Liver (tissue), 9 donors: ENCODE measurements around the gene NOTCH1. TPM values are rescaled to one million over a fixed set of nuclear protein-coding genes. Genes with fewer than 3 reads are reported as not detected.

Source experiments
- DNase-seq: peaks from one replicate; pipeline ENCODE4 v3.0.0-alpha.2; 2017; ENCODE audit warnings: low spot score
- H3K27ac ChIP-seq, 2 donors: one replicate each; pipeline ENCODE4 v1.7.0; 2013; ENCODE audit warnings: inconsistent platforms in 2 of 2, low read length in 2 of 2, control low read depth in 1 of 2, low read depth in 1 of 2, mild to moderate bottlenecking in 1 of 2
- H3K27me3 ChIP-seq, 4 donors: one replicate each; pipeline versions ENCODE4 v1.6.1 to v1.7.0; 2013; ENCODE audit warnings: low read length in 3 of 4, inconsistent platforms in 1 of 4, mild to moderate bottlenecking in 1 of 4, moderate library complexity in 1 of 4; ENCODE audit not compliant: control insufficient read depth in 4 of 4, insufficient read depth in 4 of 4
- H3K36me3 ChIP-seq, 4 donors: one replicate each; pipeline versions ENCODE4 v1.6.1 to v1.7.0; 2013; ENCODE audit warnings: low read length in 3 of 4, mild to moderate bottlenecking in 3 of 4, low read depth in 1 of 4, moderate library complexity in 1 of 4; ENCODE audit not compliant: control insufficient read depth in 4 of 4, insufficient read depth in 3 of 4
- H3K4me1 ChIP-seq, 4 donors: one replicate each; pipeline versions ENCODE4 v1.6.1 to v1.7.0; 2013; ENCODE audit warnings: low read length in 3 of 4, mild to moderate bottlenecking in 3 of 4, moderate library complexity in 1 of 4; ENCODE audit not compliant: control insufficient read depth in 4 of 4, insufficient read depth in 4 of 4
- H3K4me3 ChIP-seq, 3 donors: one replicate each; pipeline versions ENCODE4 v1.6.1 to v1.7.0; 2013; ENCODE audit warnings: low read length in 3 of 3, control low read depth in 1 of 3, low read depth in 1 of 3, mild to moderate bottlenecking in 1 of 3
- H3K9ac ChIP-seq, 2 donors: one replicate each; pipeline ENCODE4 v1.7.0; 2013; ENCODE audit warnings: low read length in 2 of 2, mild to moderate bottlenecking in 2 of 2, moderate library complexity in 2 of 2, control low read depth in 1 of 2, low read depth in 1 of 2
- H3K9me3 ChIP-seq, 4 donors: one replicate each; pipeline versions ENCODE4 v1.6.1 to v1.7.0; 2013; ENCODE audit warnings: low read length in 3 of 4; ENCODE audit not compliant: control insufficient read depth in 4 of 4
- EGR1 ChIP-seq, 2 donors: IDR thresholded peaks; 2 replicates each; pipeline ENCODE4 v1.6.1; 2016 to 2018; ENCODE audit warnings: antibody characterized with exemption in 2 of 2, low read depth in 2 of 2
- FOXA1 ChIP-seq: IDR thresholded peaks from 2 replicates; pipeline ENCODE4 v1.6.1; 2016; ENCODE audit warnings: antibody characterized with exemption
- FOXA2 ChIP-seq: IDR thresholded peaks from 2 replicates; pipeline ENCODE4 v1.6.1; 2016; ENCODE audit warnings: antibody characterized with exemption
- GABPA ChIP-seq, 2 donors: IDR thresholded peaks in 1 of 2; conservative IDR thresholded peaks in 1 of 2; 2 replicates each; pipeline ENCODE4 v1.6.1; 2016; ENCODE audit warnings: antibody characterized with exemption in 2 of 2, mild to moderate bottlenecking in 1 of 2, moderate library complexity in 1 of 2
- HNF4A ChIP-seq, 2 donors: conservative IDR thresholded peaks; 2 replicates each; pipeline ENCODE4 v1.6.1; 2016; ENCODE audit warnings: antibody characterized with exemption in 2 of 2, mild to moderate bottlenecking in 2 of 2
- HNF4G ChIP-seq: IDR thresholded peaks from 2 replicates; pipeline ENCODE4 v1.6.1; 2016; ENCODE audit warnings: antibody characterized with exemption
- JUND ChIP-seq, 2 donors: IDR thresholded peaks; 2 replicates each; pipeline ENCODE4 v1.6.1; 2016; ENCODE audit warnings: antibody characterized with exemption in 2 of 2
- NR2F2 ChIP-seq: IDR thresholded peaks from 2 replicates; pipeline ENCODE4 v1.6.1; 2016; ENCODE audit warnings: antibody characterized with exemption
- RAD21 ChIP-seq, 2 donors: IDR thresholded peaks; 2 replicates each; pipeline ENCODE4 v1.6.1; 2016; ENCODE audit warnings: antibody characterized with exemption in 2 of 2, mild to moderate bottlenecking in 2 of 2
- RXRA ChIP-seq, 2 donors: IDR thresholded peaks; 2 replicates each; pipeline ENCODE4 v1.6.1; 2017 to 2018; ENCODE audit warnings: antibody characterized with exemption in 2 of 2, mild to moderate bottlenecking in 1 of 2
- SP1 ChIP-seq: IDR thresholded peaks from 2 replicates; pipeline ENCODE4 v1.6.1; 2018; ENCODE audit warnings: antibody characterized with exemption, mild to moderate bottlenecking
- TAF1 ChIP-seq: conservative IDR thresholded peaks from 2 replicates; pipeline ENCODE4 v1.6.1; 2016; ENCODE audit warnings: antibody characterized with exemption, mild to moderate bottlenecking
- YY1 ChIP-seq: IDR thresholded peaks from 2 replicates; pipeline ENCODE4 v1.6.1; 2016; ENCODE audit warnings: antibody characterized with exemption, mild to moderate bottlenecking
- WGBS: extraction: QIAGEN DNeasy Blood & Tissue Kit; methylation state at CpG from one replicate; pipeline ENCODE4 v1.1.7; 2013; 5-methylcytosine and 5-hydroxymethylcytosine counted together
- polyA plus RNA-seq, 2 donors: library from polyadenylated mRNA; stranded (reverse) in 1 of 2; unstranded in 1 of 2; fragments of 200-250 nt in 1 of 2; fragments of >200 nt in 1 of 2; fragmentation: Nextera tagmentation in 1 of 2; extraction: Ambion mirVana in 1 of 2; gene quantifications; one replicate each; pipeline versions ENCODE4 v1.2.1 to v1.2.3, GENCODE V29; 2013 to 2015
- total RNA-seq, 2 donors: library from RNA; depleted of rRNA; stranded (reverse); fragments of >200 nt; gene quantifications; one replicate each; pipeline ENCODE4 v1.2.3, GENCODE V29; 2014
- TF ChIP-seq, protein P1 (sequence below): fragments of 150-350 bp; IDR thresholded peaks from 2 replicates; pipeline ENCODE4 v1.5.1; 2017; ENCODE audit warnings: improper control_type of control experiment, low read depth, low read length; ENCODE audit not compliant: missing input control
- TF ChIP-seq, protein P2 (sequence below): IDR thresholded peaks from 2 replicates; pipeline ENCODE4 v1.6.1; 2016; ENCODE audit warnings: antibody characterized with exemption
- TF ChIP-seq, protein P3 (sequence below): IDR thresholded peaks from 2 replicates; pipeline ENCODE4 v1.6.1; 2016; ENCODE audit warnings: antibody characterized with exemption, mild to moderate bottlenecking
- TF ChIP-seq, protein P4 (sequence below): IDR thresholded peaks from 2 replicates; pipeline ENCODE4 v1.6.1; 2016; ENCODE audit warnings: antibody characterized with exemption
- TF ChIP-seq, protein P5 (sequence below): IDR thresholded peaks from 2 replicates; pipeline ENCODE4 v1.6.1; 2016; ENCODE audit warnings: antibody characterized with exemption
- donor health status: healthy.
- donor health status: healthy.
- donor health status: healthy.
- donor health status: healthy.
- donor health status: healthy.

Gene NOTCH1
- total and polyA plus RNA-seq, 4 donors = 2.4 to 22.3 (median 8.5) TPM

DNA sequence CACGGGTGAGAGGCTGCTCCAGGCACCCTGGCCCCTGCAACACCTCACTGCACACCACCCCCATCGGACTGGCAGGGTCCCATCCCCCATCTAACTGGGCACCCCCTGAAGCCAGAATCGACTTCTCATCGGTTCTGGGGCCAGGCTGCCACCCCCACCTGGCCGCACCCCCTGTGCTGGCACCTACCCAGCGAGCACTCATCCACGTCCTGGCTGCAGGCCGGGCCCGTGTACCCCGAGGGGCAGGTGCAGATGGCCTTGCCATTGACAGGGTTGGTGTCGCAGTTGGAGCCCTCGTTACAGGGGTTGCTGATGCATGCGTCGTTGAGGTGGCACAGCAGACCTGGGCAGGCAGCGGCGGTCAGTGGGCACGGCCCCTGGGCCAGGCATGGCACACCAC, 27.9 kb downstream of the NOTCH1 start (continued):
- TF ChIP-seq, protein P1, sequence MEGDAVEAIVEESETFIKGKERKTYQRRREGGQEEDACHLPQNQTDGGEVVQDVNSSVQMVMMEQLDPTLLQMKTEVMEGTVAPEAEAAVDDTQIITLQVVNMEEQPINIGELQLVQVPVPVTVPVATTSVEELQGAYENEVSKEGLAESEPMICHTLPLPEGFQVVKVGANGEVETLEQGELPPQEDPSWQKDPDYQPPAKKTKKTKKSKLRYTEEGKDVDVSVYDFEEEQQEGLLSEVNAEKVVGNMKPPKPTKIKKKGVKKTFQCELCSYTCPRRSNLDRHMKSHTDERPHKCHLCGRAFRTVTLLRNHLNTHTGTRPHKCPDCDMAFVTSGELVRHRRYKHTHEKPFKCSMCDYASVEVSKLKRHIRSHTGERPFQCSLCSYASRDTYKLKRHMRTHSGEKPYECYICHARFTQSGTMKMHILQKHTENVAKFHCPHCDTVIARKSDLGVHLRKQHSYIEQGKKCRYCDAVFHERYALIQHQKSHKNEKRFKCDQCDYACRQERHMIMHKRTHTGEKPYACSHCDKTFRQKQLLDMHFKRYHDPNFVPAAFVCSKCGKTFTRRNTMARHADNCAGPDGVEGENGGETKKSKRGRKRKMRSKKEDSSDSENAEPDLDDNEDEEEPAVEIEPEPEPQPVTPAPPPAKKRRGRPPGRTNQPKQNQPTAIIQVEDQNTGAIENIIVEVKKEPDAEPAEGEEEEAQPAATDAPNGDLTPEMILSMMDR = no peak
- TF ChIP-seq, protein P2, sequence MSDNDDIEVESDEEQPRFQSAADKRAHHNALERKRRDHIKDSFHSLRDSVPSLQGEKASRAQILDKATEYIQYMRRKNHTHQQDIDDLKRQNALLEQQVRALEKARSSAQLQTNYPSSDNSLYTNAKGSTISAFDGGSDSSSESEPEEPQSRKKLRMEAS = no peak
- TF ChIP-seq SP1 (no peak), HNF4G (no peak), FOXA2 (no peak), TAF1 (no peak), RAD21 (IDR thresholded peaks at IDR 0.05) (no peak), FOXA1 (no peak), NR2F2 (no peak)
- TF ChIP-seq, protein P3, sequence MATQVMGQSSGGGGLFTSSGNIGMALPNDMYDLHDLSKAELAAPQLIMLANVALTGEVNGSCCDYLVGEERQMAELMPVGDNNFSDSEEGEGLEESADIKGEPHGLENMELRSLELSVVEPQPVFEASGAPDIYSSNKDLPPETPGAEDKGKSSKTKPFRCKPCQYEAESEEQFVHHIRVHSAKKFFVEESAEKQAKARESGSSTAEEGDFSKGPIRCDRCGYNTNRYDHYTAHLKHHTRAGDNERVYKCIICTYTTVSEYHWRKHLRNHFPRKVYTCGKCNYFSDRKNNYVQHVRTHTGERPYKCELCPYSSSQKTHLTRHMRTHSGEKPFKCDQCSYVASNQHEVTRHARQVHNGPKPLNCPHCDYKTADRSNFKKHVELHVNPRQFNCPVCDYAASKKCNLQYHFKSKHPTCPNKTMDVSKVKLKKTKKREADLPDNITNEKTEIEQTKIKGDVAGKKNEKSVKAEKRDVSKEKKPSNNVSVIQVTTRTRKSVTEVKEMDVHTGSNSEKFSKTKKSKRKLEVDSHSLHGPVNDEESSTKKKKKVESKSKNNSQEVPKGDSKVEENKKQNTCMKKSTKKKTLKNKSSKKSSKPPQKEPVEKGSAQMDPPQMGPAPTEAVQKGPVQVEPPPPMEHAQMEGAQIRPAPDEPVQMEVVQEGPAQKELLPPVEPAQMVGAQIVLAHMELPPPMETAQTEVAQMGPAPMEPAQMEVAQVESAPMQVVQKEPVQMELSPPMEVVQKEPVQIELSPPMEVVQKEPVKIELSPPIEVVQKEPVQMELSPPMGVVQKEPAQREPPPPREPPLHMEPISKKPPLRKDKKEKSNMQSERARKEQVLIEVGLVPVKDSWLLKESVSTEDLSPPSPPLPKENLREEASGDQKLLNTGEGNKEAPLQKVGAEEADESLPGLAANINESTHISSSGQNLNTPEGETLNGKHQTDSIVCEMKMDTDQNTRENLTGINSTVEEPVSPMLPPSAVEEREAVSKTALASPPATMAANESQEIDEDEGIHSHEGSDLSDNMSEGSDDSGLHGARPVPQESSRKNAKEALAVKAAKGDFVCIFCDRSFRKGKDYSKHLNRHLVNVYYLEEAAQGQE = no peak

DNA sequence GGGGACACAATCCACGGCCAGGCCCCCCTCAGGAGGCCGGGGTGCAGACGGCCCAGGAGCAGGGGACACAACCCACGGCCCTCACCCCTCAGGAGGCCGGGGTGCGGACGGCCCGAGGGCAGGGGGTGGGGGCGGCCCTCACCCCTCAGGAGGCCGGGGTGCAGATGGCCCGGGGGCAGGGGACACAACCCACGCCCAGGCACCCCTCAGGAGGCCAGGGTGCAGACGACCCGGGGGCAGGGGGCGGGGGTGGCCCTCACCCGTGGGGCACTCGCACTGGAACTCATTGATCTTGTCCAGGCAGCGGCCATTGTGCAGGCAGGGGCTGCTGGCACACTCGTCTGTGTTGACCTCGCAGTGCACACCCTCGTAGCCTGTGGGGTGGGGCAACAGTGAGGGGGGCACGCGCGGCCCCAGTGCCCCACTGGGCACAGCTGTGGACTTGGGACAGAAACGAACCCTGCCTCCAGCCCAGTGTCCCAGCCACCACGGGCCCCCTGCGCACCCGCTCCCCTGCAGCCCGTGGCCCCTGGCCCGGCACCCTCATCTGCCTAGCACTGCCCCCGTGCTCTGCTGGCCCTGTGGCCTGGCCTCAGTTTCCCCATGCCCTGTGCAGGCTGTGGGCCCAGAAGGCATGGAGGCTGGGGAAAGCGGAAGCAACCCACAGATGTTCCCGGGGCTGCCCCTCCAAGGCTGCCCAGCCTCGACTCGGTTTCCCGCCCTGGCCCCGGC, 28.7 kb downstream of the NOTCH1 start:
- Histone ChIP-seq H3K9me3 (no peaks in the 10 kb centered on the region), H3K4me1 (peaks cover 26 to 61% (median 45%) of the 10 kb centered on the region in 4 donors), H3K27me3 (no peaks in the 10 kb centered on the region), H3K36me3 (peaks cover 1 to 36% (median 14%) of the 10 kb centered on the region in 4 donors), H3K27ac (no peak overlapping the region), H3K9ac (no peak overlapping the region), H3K4me3 (no peak overlapping the region)
- WGBS = 84% methylated on average over 37 of the region's 37 CpGs
- TF ChIP-seq HNF4A (conservative IDR thresholded peaks at IDR 0.05) = no peak
- no peak for TF ChIP-seq SP1
- TF ChIP-seq FOXA2 = no peak
- TF ChIP-seq, protein P1 = no peak
- TF ChIP-seq RXRA (IDR thresholded peaks at IDR 0.05) = no peak
- TF ChIP-seq, protein P4, sequence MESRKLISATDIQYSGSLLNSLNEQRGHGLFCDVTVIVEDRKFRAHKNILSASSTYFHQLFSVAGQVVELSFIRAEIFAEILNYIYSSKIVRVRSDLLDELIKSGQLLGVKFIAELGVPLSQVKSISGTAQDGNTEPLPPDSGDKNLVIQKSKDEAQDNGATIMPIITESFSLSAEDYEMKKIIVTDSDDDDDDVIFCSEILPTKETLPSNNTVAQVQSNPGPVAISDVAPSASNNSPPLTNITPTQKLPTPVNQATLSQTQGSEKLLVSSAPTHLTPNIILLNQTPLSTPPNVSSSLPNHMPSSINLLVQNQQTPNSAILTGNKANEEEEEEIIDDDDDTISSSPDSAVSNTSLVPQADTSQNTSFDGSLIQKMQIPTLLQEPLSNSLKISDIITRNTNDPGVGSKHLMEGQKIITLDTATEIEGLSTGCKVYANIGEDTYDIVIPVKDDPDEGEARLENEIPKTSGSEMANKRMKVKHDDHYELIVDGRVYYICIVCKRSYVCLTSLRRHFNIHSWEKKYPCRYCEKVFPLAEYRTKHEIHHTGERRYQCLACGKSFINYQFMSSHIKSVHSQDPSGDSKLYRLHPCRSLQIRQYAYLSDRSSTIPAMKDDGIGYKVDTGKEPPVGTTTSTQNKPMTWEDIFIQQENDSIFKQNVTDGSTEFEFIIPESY = no peak
- TF ChIP-seq FOXA1 = no peak
- no peak for TF ChIP-seq GABPA (IDR thresholded peaks at IDR 0.05 in 1 of 2, conservative IDR thresholded peaks at IDR 0.05 in 1 of 2)
- no peak for TF ChIP-seq YY1
- no peak for TF ChIP-seq JUND (IDR thresholded peaks at IDR 0.05)
- TF ChIP-seq, protein P2 = no peak
- TF ChIP-seq NR2F2 = no peak
- no peak for TF ChIP-seq EGR1 (IDR thresholded peaks at IDR 0.05; ENCODE audit: low read depth in 2 of 2)
- no peak for TF ChIP-seq HNF4G
- TF ChIP-seq, protein P3 = no peak
- no peak for TF ChIP-seq TAF1
- TF ChIP-seq RAD21 (IDR thresholded peaks at IDR 0.05) = no peak
- TF ChIP-seq, protein P5, sequence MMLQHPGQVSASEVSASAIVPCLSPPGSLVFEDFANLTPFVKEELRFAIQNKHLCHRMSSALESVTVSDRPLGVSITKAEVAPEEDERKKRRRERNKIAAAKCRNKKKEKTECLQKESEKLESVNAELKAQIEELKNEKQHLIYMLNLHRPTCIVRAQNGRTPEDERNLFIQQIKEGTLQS = no peak
- DNase-seq = no peak
